ENCODE results near the gene ENOX2.
A peak's percentile ranks its signal among the peaks of the same experiment; 100 is the strongest.
"Not testable (repeated sequence)": the region's sequence is repeated elsewhere in the genome, so short reads cannot be mapped to it uniquely, and the experiment has no call there.

ENOX2 gene

GRCh38 chrX:130826249-130826648 is 76.8 kb downstream of the ENOX2 start:
- no peak for DNase-seq (ENCODE audit: low spot score)

DNA sequence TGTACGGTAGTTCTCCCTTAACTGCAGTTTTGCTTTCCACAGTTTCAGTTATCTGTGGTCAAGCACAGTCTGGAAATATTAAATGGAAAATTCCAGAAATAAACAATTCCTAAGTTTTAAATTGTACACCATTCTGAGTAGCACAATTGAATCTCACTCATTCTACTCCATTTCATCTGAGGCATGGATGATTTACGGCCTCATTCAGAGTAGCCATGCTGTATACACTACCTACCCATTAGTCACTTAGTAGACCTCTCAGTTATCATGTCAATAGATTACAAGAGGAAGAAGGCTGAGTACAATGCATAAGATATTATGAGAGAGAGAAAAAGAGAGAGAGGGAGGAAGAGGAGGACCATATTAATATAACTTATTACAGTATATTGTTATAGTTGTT is 77.5 kb downstream of the ENOX2 start:
- no peak for DNase-seq (ENCODE audit: low spot score)

- DNase-seq (ENCODE audit: low spot score), result not testable (repeated sequence)
These were observed 83.6 kb downstream of the ENOX2 start for GRCh38 chrX:130819367-130819766.

- DNase-seq (ENCODE audit: low spot score), result not testable (repeated sequence)
These were observed 89.1 kb downstream of the ENOX2 start for GRCh38 chrX:130813932-130814331.

DNA sequence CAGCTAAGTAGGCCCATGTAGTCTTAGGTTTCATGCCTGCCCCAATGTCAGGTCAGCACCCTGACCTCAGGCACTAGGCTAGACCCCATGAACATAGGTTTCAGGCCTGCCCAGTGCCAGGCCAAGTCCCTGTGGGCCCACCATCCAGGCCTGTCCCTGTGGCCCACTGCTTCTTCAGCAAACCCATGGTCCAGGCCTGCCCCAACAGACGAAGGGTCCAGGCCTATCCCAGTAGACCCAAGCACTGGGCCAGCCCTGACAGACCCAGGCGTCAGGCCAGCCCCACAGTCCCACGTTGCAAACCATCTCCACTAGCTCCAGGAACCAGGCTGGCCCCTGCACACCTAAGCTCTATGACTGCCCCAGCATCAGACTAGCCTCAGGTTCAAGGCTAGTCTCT is 92.4 kb downstream of the ENOX2 start:
- DNase-seq (ENCODE audit: low spot score), result no peak

- DNase-seq (ENCODE audit: low spot score), result no peak
These were observed 97.1 kb downstream of the ENOX2 start for GRCh38 chrX:130805903-130806302.

- DNase-seq (ENCODE audit: low spot score), result no peak
These were observed 99.5 kb downstream of the ENOX2 start for GRCh38 chrX:130803537-130803936.

GRCh38 chrX:130801901-130802300 is 101.1 kb downstream of the ENOX2 start:
- DNase-seq (ENCODE audit: low spot score), result no peak

GRCh38 chrX:130799393-130799792 is 103.6 kb downstream of the ENOX2 start:
- DNase-seq (ENCODE audit: low spot score), result no peak

- no peak for DNase-seq (ENCODE audit: low spot score)
These were observed 109.0 kb downstream of the ENOX2 start for GRCh38 chrX:130793975-130794374.

DNA sequence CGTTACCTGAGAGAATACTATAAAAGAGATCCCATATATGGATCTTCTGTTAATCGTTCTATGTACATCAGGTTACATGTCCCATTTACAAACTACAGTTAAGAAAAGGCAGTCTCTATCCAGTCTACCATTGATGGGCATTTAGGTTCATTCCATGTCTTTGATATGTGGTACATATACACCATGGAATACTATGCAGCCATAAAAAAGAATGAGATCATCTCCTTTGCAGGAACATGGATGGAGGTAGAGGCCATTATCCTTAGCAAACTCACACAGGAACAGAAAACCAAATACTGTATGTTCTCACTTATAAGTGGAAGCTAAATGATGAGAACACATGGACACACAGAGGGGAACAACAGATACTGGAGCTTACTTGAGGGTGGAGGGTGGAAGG is 111.1 kb downstream of the ENOX2 start:
- DNase-seq (ENCODE audit: low spot score), result not testable (repeated sequence)

GRCh38 chrX:130789793-130790192 is 113.2 kb downstream of the ENOX2 start:
- DNase-seq (ENCODE audit: low spot score), result no peak

GRCh38 chrX:130788786-130789581 is 114.0 kb downstream of the ENOX2 start:
- no peak for DNase-seq (ENCODE audit: low spot score)

DNA sequence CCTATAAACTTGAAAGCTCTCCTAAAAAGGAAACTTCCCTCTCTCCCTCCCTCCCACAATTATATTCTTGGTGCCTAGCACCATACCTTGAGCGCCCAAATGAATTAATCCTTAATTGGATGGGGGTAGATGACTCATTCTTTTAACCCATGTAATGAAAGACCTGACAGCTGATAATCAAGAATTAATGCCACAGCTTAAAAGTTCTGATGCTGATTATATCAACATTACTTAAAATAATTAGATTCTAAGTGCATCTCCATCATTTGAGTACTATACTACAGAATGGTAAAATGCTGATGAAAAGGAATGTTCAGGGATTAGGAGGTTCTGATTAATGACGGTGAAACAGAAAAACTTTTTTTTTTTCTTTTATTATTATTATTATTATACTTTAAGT is 117.0 kb downstream of the ENOX2 start:
- no peak for DNase-seq (ENCODE audit: low spot score)

DNA sequence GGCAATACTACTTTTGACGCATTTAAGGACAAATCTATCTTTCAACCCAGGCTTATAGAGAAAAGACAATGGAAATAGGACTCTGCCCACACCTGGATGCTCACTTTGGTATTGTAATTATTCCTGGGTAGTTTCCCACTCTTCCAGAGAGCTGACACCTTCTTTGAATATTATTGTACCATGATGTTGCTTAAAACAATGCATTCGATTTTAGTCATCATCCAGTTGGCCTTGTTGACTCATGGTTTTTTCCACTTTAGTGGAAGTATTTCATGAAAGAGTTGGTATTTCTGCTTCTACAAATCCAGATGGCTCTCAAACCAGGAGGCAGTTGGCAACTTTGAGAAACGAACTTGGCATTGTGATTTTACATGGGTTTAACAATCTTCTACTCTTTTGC is 124.2 kb downstream of the ENOX2 start:
- DNase-seq (ENCODE audit: low spot score), result peak; percentile 13

DNA sequence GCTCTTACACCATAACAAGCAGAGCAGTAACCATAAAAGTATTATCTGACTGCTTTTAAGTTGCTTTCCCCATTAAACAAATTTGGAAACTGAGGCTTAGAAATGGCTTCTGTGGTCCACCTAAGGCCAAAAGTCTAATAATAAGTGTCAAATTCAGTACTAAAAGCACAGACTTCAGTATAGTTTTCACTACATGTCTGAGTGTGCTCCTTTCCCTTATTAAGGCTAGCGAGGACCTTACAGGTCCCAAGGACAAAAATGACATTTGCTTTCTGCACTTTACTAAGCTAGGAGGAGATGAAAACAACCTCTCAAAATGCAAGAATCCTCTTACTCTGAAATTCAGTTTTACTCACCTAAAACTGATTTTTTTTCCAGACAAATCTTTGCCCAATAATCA is 127.2 kb downstream of the ENOX2 start:
- DNase-seq (ENCODE audit: low spot score), result no peak

- no peak for DNase-seq (ENCODE audit: low spot score)
These were observed 130.2 kb downstream of the ENOX2 start for GRCh38 chrX:130772776-130773143.

DNA sequence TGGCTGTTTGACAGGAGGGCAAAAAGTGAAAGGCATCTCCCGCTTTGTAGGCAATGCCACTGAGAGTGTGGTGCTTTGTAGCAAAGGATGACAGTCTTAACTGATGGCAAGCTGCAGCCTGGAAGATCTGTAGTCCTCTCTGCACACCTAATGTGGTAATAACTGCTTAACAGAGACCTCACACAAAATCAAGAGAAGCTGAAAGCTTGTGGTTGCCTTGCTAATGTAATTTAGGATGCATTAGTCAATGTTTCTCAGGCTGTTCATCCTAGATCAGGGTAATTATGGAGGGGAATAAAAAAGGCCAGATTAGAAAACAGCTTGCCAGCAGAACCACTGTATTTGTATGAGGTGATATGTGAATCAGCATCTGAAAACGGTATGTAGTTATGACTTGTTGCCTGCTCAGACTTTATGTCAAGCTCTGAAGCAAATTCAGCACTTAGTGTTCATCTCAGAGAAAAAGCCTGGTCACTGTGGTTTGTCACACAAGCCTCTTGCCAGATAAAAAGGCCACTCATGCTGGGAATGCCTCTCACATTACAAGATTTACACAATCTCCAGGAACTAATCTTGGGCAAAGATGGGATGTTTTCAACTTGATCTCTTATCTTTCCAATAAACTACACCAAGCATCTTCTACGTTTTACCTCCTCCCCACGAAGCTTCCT is 130.8 kb downstream of the ENOX2 start:
- peak; percentile 32 for DNase-seq (ENCODE audit: low spot score)

- DNase-seq (ENCODE audit: low spot score), result no peak
These were observed 131.4 kb downstream of the ENOX2 start for GRCh38 chrX:130771648-130772047.

GRCh38 chrX:130771230-130771629 is 131.8 kb downstream of the ENOX2 start:
- no peak for DNase-seq (ENCODE audit: low spot score)

DNA sequence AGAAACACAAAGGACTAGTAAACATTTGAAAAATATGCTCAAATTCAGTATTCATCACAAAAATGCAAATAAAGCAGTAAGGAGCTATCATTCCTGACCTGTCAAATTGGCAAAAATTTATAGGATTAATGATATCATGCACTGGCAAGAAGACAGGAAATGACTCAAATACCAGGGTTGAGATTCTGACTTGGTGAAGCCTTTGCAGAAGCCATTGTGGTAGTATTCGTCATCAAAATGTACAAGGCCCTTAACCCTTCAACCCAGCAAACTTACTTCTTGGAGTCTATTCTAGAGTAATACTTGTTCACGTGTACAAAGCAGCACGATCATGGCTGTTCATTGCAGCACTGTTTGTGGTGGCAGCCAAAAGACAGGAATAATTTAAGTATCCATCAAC is 132.4 kb downstream of the ENOX2 start:
- DNase-seq (ENCODE audit: low spot score), result peak; percentile 48

DNA sequence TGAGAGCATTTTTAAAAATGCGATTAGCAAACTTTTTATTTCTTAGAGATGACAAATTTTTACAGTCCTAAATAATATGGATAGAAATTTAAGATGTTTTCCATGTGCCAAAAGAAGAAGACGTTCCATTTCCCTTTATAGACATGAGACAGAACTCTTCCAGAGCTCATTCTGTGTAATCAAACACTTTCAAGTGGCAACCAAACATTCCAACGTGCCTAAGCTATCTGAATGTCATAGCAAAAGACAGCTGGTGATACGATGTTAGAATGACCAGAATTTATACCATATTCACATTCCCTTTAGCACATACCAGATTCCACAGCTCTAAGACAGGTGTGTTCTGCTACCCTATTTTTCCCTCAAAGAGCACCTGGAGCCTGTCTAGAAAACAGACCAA is 133.2 kb downstream of the ENOX2 start:
- DNase-seq (ENCODE audit: low spot score), result no peak

GRCh38 chrX:130758072-130758471 is 144.9 kb downstream of the ENOX2 start:
- no peak for DNase-seq (ENCODE audit: low spot score)

DNA sequence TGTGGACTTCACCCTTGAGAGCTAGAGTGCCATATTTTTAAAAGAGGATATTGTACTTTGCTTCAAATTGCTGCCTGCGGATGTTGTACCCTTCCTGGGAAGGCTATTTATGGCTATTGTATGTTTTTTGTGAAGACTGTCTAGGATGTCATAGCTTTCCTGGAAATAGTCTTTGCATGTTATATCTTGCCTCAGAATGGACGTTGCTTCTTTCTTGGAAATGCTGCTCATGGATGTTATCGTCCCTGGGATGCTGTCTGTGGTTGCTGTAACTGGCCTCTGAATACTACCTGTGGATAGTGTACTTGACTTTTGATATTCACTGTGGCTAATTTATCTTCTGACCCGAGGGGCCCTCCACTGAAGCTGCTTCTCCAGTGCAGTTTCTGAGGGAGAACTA is 146.8 kb downstream of the ENOX2 start:
- no peak for DNase-seq (ENCODE audit: low spot score)
